Mesenteric fat pad (tissue), 1 donor: ENCODE data around the gene CREB5. TPM values are rescaled to one million over a fixed set of nuclear protein-coding genes. Genes with fewer than 3 reads are reported as not detected.

Experiments used
- DNase-seq: peaks from one replicate; pipeline ENCODE4 v3.0.0-alpha.2; 2020; ENCODE audit warnings: low spot score
- total RNA-seq: library from RNA; stranded (reverse); fragmentation: NEBNext Ultra II Directional; extraction: Animal tissue kit (Norgen Biotek cat#: 25700); gene quantifications from one replicate; pipeline ENCODE4 v1.2.1, GENCODE V29; 2021
- donor health status: DM: yes; HTN: yes; CAD: no.

The CREB5 gene
- total RNA-seq, 1 donor from 2014 or later, result 45.3 TPM

DNA sequence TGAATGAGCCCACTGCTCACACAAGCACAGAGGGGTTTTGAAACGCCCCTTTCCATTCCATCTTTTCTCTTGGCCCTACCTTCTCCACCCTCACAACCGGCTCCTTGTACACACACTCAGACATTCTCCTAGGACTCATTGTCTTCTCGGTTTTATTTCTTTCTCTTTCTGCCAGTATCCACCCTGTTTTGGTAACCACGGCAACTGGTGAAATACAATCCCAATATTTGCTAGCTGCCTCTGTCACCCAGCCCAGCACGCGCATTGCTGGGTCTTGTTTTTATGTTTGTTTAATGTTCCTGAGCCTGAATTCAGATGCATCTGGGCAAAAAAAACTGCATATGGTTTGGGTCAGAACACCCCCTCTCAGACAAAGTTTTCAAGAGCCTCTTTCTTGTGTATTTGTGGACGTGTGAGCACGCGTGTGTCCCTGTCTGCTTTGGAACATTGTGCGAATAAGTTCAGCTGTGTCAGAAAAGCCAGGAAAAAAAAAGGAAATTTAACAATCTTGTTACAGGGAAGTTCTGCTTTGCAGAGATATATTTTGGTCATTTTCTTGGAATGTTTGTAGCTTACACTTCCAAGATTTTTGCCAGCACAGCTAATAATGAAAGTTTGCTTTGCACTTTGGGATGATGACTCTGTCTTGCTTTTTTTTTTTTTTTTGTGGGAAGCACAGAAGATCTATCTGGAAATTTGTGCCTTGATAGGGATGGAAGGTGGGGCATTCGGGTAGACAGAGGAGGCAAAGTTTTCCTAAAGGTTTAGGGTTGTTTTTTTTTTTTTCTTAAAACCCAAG is 320.0 kb downstream of the CREB5 start:
- DNase-seq, result no peak

DNA sequence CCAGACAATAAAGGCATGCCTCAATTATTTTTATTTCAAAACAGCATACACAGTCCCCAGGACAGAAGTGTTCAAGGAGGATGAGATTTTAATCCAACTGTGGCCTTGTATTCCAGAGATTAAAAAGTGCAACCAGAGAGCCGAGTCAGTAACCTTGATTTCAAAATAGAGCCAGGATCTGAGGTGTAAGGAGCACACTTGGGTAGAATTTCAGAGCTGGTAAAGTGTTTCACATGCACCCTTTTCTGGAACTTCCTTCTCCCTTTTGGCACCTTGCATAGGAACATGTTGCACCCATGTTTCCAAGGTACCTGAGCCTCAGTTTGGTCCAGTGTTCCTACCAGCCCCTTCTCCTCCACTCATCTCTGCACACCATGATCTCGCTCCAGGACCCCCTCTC is 320.7 kb downstream of the CREB5 start:
- DNase-seq, result no peak

DNA sequence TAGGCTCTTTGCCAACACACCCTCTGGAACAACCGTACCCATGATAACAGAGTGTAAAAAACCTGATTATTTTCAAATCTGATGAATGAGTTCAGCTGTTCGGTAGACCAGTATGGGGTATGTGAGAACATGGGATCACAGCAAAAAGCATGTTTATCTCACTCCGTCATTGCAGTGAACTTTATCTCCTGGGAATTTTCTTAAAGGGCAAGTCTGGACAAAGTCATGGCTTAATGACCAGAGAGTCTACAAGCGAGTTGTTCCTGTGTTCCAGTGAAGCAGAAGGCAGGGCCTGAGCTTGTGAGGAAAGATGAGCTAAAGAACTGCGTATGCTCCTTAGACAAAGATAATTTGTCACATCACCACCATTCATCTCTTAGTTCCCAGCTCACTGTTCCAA is 326.1 kb downstream of the CREB5 start:
- DNase-seq, result no peak

DNA sequence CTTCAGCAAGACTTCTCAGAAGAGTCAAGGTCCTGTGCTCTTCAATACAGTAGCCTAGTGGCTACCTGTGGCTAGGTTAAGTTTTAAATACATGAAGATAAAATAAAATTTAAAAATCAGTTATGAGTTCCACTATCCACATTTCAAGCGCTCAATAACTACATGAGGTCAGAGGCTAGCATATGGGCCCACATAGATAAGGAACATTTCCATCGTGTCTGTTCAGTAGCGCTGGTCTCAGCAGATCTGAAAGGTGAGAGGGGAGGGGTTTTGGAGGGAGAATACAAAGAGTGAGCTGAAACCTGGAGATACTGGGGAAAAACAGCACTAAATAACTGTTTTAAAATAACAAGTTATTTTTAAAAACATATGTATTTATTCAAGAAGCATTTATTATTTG is 326.8 kb downstream of the CREB5 start:
- no peak for DNase-seq

DNA sequence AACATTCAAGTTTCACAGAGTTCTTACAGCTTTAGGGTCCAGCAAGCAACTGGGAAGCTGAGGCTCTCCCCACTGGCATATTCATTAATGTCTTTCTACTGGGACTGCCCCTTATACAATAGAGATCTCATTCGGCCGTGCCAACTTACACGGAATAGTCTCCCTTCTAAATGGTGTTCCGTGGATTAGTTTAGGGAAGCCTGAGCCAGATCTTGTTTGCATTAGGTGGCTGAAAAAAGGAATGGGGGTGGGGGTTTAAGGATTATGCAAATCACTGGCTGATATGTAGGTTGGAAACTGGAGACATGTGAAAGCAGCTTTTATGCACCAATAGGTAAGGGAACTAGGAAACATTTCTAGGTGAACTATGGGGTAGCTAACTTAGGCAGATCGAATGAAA is 327.5 kb downstream of the CREB5 start:
- DNase-seq, result no peak

DNA sequence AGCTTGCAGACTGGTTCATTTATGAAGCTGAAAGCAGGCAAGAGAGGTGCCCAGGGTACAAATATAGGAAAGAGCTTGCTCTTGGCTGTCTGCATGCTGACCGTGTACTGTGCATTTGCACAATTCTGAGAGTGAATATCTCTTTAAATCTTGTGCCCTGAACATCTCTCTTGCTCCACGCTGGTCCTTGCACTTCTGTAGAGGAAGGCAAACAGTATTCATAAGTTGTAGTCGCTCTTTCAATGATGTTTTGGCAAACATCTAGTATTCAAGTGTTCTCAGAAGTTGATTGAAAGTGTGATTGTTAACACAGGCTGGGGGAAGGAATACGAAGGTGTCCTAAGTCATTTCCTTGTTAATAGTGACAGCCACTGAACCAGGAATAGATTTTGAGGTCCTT is 332.6 kb downstream of the CREB5 start:
- no peak for DNase-seq

DNA sequence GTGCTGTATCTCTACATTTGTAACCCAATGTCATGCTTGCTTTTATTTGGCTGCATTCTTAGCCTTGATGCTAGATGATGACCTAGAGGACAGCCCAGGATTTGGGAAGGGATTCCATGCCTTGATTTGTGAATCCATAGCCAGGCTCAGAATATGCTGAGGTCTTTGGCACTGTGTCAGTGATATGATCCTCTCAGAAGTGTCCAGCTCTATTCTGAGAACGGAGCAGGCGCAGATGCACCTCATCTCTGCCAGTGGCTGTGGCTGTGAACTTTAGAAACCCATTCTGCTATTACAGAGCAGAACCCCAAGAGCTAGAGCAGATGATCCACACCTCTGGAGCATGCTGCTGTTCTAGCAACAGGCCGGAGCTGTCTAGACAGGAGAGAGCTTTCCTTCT is 333.0 kb downstream of the CREB5 start:
- DNase-seq, result no peak

DNA sequence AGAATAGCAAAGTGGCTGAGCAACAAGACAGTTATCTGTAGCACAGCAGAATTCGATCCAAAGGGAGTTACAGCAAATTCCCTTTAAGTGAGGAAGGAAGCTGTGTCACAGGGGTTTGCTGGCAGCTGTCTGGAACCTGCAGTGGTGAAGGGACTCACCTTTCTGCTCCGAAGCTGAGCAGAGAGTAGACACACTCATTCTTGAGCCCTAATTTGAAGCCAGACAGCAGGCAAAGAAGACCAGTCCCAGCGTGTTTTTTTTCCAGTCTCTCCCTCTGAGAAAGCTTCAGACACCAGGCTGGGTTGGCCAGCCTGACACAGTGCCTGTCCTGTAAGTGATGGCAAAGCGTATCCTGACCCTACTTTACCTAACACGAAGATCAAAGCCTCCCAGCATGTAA is 335.1 kb downstream of the CREB5 start:
- no peak for DNase-seq

DNA sequence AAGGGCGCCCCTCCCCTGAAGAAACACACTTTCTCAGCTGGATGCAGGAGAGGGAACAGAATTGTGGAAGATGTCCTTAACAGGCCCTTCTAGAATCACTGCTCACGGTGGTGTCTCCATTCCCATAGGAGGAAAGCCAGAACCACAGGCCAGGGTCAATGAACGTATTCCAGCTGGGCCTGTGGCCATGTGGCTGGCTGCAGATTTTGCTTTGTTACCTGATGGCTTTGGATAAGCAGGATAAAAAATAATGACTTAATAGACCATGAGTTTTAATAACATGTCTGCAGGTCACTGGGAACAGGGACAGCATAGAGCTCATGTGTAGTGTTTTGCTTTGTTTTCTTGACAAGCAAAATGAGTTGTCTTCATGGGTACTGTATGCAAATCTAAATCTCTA is 335.5 kb downstream of the CREB5 start:
- DNase-seq, result no peak

DNA sequence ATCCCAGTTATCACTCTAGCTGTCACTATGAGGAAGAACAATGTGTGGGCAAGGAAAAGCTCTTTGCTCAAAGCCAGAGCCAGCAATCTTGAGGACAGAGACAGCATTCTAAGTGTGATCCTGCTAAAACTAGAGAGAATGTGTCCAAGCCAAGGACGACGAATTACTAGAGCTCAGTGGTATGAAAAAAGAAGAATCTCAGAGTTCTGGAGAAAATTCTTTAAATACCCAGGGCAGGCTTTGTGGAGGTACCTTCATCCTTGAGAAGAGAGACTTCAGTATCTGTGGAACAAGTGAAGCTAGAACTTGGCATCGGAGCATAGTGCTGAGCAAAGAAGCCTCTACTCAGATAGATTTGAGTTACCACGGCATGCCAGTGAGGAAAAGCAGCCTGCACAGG is 336.0 kb downstream of the CREB5 start:
- DNase-seq, result no peak

DNA sequence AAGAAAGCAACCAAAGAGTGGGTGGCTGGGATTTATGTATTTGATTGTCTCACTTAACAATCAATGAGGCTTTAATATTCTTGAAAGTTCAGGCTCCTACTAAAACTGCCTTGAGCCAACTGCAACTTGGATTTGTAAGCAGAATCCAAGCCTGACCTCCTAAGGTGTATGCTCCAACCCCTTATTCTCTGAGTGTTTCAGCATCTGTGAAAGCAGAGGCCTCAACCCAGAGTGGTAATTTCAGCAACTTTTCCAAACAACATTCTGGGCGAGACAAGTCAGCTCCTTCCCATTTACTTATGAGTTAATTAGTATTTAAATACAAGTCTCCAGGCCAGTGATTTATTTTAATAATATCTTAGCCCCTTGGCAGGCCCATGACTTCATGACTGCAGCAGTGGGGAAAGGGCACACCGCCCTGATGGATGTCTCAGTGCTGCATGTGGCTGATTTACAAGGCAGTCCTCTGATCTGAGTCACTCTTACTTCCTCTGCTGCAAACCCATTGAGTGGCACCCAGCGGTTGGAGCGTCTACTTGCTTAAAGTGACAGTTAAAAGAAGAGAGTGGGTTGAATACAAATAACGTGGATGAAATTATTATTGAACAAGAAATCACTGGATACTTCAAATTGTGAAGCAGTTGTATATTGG is 336.7 kb downstream of the CREB5 start:
- no peak for DNase-seq

DNA sequence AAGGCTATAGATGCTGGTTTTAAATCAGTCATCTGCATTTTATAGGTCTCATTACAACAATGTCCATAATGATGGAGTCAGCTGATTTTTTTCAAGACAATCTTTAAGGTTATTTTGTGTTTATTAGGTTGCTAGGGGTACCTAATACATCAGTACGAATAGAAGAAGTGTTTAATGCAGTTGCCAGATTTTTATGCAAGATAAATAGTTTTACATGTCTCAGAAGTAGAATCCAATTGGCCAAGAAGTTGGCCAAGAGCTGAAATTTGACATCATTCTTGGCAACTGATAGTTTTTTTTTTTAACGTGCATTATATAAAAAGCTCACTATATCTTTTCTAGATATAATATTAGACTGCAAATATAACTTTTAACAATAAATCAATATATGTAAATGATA is 337.3 kb downstream of the CREB5 start:
- DNase-seq, result no peak

DNA sequence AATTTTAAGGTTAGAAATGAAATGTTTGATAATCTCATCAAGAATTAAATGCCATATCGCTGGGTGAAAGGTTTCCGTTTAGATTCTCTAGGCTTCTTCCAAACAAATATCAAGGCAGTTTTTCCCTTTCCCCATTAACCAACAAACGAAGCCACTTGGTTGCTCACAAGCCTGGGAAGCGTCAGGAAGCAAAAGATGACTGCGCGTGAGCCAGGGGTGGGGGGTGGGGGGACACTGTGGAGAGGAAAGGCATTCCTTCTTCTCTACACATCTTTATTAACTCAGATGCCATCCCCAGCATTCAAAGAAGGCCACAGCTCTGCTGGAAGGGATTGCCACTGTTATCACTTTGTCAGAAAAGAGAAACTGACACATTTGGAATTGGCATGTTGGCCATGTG is 338.7 kb downstream of the CREB5 start:
- DNase-seq, result no peak

DNA sequence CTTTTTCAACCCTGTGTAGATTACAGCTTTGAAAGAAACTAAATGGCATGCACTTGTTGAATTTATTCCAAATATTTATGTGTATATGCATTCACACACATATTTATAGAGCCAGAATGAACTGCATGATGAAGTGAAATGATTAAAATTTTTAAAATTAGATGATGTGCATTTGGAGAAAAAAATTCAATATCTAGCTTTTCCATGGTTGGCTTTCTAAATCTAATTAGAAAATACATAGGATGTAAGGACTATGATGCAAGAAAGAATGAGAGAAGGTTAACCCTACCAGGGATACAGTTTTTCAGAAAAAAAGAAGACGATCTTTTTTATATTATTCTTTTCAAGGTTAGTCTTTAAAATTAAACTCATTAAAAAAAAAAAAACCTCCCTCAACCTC is 341.3 kb downstream of the CREB5 start:
- no peak for DNase-seq

DNA sequence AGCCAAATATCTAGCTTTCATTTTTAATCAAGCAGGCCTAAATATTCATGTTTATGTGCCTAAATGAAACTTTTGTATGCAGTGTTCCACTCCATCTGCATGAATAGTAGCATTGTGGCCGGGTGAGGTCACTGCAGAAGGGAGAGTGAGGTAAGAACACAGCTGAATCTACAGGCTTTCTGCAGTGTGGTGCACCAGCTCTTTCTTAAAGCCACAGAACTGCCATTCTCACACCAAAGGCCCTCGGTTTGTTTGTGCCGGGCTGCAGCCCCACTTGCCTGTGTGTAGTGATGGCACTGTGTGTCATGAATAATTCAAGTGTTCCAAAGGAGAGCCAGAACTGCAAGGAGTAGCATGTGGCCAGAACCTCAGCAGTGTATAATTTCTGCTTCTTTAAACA is 341.7 kb downstream of the CREB5 start:
- no peak for DNase-seq

DNA sequence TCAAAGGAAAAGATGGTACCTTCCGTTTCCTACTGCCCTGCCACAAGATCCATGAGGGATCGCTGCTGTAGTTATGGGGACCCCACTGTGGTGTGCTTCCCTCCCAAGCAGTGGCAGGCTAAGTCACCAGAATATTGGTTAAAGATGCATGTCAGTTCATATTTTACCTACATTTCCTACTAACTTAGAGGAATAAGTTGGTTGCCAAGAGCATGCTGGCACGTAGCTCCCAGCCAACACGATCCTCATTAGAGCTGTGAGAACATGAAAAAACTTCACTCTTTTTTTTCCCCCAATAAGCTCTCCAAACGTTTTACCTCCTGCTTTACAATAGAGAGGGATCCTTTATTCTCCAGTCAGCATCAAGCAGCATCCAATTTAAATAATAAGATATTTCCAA is 342.1 kb downstream of the CREB5 start:
- DNase-seq, result no peak

DNA sequence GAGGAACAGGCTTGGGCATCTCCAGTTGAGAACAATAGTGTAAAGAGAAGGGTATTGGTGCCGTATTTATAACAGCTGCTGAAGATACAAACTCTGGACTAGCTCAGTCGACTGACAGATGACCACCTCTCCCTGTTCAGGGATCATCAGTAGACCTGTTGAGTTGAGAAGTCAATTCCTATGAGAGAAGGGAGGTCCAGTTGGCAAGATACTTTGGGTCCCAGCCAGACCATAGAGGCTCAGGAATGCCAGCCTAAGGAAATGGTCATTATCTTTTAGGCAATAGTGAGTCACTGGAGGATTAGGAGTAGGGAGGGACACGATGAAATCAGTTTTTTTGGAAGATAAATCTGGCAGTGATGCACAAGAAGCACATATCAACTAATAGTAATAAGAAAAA is 342.9 kb downstream of the CREB5 start:
- no peak for DNase-seq

DNA sequence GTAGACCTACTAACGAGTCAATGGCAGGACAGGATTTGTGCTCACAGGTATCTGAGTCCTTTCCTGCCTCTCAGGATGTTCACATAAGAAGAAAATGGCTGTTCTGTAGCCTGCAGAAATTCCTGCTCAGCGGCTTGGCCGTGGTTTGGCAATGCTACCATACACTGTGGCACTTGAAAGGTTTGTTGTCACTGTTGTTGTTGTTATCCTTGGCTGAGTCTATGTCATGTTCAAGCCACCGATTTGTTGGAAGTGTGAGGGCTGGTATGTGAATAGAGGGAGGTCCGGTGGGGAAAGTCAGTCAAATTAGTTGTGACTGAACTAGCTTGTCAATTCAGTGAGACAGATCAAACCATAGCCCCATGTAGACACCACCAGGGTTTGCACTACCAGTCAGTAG is 345.9 kb downstream of the CREB5 start:
- DNase-seq, result no peak

DNA sequence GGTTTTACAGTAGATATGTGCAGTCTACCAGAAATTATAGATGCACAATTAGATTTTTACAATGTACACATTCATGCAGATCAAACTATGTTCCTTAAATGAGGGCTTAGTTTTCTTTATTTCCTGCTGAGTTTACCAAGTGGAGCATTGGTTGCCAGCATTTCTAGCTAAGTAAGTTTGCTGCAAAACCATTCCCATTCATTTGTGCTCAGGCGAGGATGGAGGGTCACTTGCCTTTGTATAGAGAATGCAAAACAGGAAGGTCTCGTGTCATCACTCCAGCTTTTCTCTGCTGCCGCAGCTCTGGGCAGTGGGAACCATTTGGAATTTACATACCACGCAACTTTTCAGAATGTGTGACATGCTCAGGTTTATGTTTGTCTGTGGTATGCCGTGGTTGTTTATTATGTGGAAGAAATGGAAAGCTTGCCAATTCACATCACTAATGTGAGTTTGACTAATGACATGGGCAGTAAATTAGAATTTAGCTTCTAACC is 347.2 kb downstream of the CREB5 start:
- no peak for DNase-seq

DNA sequence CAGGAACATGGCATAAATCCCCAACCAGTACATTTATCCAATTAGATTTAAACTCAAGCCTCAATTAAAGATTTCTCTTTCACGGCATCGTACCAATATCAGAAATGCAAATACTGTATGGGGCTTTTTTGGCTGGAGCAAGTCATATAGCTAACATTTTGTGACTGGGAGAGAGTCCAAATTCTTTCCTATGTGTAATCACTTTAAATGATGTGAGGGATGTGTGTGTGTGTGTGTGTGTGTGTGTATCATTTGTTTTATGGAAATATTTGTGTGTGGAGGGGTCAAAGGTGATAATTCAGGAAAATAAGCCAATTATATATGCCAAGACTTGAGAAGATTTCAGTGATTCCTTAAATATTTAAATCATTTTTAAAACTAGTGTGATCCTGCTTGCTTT is 349.2 kb downstream of the CREB5 start:
- DNase-seq, result no peak

DNA sequence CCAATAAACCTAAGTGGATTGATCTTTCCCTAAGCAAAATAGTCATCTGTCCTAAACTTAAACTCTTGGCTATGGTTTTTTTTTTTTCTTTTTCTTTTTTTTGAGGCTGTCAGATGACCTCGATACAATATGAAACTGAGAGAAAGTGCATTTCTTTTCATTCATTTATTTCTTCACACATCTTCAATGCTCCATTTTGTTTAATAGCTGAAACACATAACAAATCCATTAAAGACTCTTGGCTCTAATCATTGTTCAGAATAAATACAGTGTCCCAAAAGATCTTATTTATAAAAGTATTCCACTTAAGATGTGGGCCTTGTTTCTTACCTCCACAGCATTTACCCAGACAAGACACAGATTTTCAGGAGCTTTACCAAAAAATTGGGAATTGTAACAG is 350.3 kb downstream of the CREB5 start:
- no peak for DNase-seq

DNA sequence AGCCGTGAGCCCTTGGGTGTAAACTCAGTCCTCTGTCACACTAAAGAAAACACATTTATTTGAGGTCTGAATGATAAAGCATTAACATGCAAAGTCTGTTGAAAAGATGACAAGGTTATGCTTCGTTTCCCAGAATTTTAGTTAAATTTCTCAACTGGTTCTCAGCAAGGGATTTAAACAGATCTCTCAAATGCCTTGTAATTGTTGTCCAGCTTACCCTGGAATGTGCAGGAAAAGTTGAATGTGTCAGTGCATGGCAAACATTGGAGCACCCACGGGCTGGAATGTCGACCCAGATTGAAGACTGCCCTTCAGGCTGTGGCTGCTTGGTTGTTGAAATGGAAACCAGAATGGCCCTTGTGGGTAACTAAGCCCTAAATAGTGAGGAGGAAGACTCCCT is 354.0 kb downstream of the CREB5 start:
- no peak for DNase-seq

DNA sequence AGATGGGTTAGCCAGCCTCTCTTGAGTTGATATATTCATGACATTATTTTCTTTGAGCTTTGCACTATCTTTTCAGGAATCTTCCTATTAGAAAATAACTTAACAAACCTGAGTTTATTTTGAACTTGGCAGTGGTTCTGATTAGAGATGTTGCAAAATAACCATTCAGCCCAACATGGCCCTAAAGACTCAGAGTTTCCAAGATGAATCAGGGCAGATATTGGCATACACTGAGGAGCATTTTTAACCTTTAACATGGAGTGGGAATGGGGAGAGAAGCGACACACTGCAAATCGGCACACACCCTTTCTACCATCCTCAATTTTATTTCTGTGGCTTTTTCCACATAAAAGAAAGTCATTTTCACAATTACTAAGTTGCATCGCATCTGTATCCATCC is 355.0 kb downstream of the CREB5 start:
- DNase-seq, result no peak
